RWPE2 (cell line): ENCODE results near the gene KIAA0825.

Experiments used
- ATAC-seq: fragments of 200-7000 bp; cut with Tn5 transposase; 3 replicates; pipeline ENCODE4 v1.9.1; 2021; ENCODE audit warnings: low read depth
- DNase-seq: peaks from one replicate; pipeline ENCODE4 v3.0.0-alpha.2; 2020; ENCODE audit warnings: low spot score
- H3K27ac ChIP-seq: fragments of 450-650 bp; 2 replicates; pipeline ENCODE4 v1.5.1; 2017; ENCODE audit warnings: mild to moderate bottlenecking; ENCODE audit not compliant: poor library complexity, severe bottlenecking
- H3K27me3 ChIP-seq: fragments of 250-450 bp; sonication (Bioruptor Pico); 2 replicates; pipeline ENCODE4 v1.5.1; 2021; ENCODE audit warnings: mild to moderate bottlenecking, moderate library complexity; ENCODE audit not compliant: insufficient read depth, poor library complexity, severe bottlenecking
- H3K36me3 ChIP-seq: fragments of 250-450 bp; sonication (Bioruptor Pico); 2 replicates; pipeline ENCODE4 v1.5.1; 2020; ENCODE audit warnings: low read depth, mild to moderate bottlenecking, moderate library complexity
- H3K4me1 ChIP-seq: fragments of 250-450 bp; sonication (Bioruptor Pico); 2 replicates; pipeline ENCODE4 v1.5.1; 2021; ENCODE audit warnings: mild to moderate bottlenecking, moderate library complexity; ENCODE audit not compliant: insufficient read depth, poor library complexity, severe bottlenecking
- H3K4me3 ChIP-seq: fragments of 250-450 bp; sonication (Bioruptor Pico); 2 replicates; pipeline ENCODE4 v1.5.1; 2021; ENCODE audit warnings: mild to moderate bottlenecking, moderate library complexity; ENCODE audit not compliant: severe bottlenecking
- H3K9me3 ChIP-seq: fragments of 250-450 bp; sonication (Bioruptor Pico); 2 replicates; pipeline ENCODE4 v1.5.1; 2021; ENCODE audit warnings: mild to moderate bottlenecking, moderate library complexity; ENCODE audit not compliant: severe bottlenecking
- TF ChIP-seq, protein P1 (sequence below): fragments of 450-650 bp; IDR thresholded peaks from one replicate; pipeline ENCODE4 v1.5.1; 2017; ENCODE audit warnings: mild to moderate bottlenecking, moderate library complexity; ENCODE audit not compliant: poor library complexity, severe bottlenecking

The KIAA0825 gene

DNA sequence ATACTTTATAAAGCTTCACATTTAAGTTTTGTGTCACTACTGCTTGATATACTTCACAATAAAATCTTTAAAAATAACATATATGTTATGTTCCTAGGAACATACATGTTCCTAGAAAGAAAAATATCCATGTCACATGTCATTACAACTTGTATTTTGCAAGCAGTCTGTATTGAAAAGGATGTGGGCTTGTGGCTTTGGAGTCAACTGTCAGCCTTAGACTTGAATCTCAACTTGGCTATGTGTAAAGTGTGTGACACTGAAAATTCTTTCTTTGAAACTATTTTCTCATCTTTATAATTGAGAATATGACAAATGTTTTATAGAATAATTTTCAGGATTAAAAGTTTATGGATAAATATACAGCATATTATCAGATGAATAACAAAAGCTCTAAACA, 273.1 kb downstream of the KIAA0825 start:
- TF ChIP-seq, protein P1, sequence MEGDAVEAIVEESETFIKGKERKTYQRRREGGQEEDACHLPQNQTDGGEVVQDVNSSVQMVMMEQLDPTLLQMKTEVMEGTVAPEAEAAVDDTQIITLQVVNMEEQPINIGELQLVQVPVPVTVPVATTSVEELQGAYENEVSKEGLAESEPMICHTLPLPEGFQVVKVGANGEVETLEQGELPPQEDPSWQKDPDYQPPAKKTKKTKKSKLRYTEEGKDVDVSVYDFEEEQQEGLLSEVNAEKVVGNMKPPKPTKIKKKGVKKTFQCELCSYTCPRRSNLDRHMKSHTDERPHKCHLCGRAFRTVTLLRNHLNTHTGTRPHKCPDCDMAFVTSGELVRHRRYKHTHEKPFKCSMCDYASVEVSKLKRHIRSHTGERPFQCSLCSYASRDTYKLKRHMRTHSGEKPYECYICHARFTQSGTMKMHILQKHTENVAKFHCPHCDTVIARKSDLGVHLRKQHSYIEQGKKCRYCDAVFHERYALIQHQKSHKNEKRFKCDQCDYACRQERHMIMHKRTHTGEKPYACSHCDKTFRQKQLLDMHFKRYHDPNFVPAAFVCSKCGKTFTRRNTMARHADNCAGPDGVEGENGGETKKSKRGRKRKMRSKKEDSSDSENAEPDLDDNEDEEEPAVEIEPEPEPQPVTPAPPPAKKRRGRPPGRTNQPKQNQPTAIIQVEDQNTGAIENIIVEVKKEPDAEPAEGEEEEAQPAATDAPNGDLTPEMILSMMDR: no peak
- Histone ChIP-seq H3K27ac (no peak overlapping the region), H3K27me3 (no peaks in the 10 kb centered on the region), H3K36me3 (no peaks in the 10 kb centered on the region), H3K9me3 (no peaks in the 10 kb centered on the region), H3K4me1 (no peaks in the 10 kb centered on the region), H3K4me3 (no peak overlapping the region)
- ATAC-seq: no peak
- no peak for DNase-seq

DNA sequence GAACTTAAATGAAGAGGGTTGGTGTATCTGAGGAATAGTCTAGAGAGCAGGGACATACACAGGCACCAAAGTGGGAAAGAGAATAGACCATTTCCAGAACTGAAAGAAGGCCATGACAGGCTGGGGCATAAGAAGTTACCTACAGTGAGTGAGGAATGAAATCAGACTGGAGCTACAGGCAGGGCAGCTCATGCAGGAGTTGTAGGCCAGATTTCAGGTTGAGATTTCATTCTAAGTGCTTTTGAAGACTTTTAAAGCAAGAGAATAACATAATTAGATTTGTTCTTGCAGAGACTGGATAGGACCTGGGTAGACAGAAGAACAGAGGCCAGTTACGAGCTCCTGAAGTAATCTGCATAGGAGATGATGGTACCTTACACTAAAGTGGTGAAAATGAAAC, 280.8 kb downstream of the KIAA0825 start:
- DNase-seq (no peak), ATAC-seq (no peak)
- H3K36me3 ChIP-seq: no peaks in the 10 kb centered on the region
- TF ChIP-seq, protein P1: no peak
- no peak overlapping the region for H3K4me3 ChIP-seq
- no peaks in the 10 kb centered on the region for H3K9me3 ChIP-seq
- no peaks in the 10 kb centered on the region for H3K4me1 ChIP-seq
- H3K27ac ChIP-seq: no peak overlapping the region
- no peaks in the 10 kb centered on the region for H3K27me3 ChIP-seq

DNA sequence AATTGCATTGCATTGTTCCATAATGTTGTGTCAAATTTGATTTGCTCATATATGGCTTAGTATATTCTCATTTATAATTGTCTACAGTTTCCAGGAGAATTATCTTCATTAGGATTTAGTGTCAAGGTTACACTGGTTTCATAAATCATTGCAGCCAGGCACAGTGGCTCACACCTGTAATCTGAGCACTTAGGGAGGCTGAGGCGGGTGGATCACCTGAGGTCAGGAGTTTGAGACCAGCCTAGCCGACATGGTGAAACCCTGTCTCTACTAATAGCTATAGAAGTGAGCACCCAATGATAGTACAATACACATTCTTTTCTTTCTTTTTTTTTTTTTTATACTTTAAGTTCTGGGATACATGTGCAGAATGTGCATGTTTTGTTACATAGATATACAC, 282.5 kb downstream of the KIAA0825 start:
- ATAC-seq (no peak), DNase-seq (no peak)
- Histone ChIP-seq H3K4me1 (no peaks in the 10 kb centered on the region), H3K4me3 (no peak overlapping the region), H3K9me3 (no peaks in the 10 kb centered on the region), H3K36me3 (no peaks in the 10 kb centered on the region), H3K27me3 (no peaks in the 10 kb centered on the region), H3K27ac (no peak overlapping the region)
- TF ChIP-seq, protein P1: no peak

DNA sequence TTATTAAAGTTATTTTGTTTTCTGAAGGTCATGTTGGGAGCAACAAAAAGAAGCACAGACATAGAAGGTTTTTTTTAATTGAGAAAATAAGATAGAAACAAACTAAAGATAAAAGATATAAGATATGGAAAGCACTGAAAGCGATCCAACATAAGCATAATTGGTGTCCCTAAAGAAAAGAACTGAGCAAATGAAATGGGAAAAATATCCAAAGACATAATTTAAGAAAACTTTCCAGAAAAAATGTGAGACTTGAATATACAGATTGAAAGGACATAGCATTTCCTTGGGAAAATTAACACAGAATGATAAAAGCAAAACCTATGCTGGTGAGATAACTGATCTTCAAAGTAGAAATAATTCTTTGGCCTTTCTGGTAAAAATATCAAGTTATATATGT, 289.3 kb downstream of the KIAA0825 start:
- ATAC-seq: no peak
- Histone ChIP-seq H3K4me1 (no peaks in the 10 kb centered on the region), H3K27ac (no peak overlapping the region), H3K27me3 (no peaks in the 10 kb centered on the region), H3K4me3 (no peak overlapping the region), H3K9me3 (no peaks in the 10 kb centered on the region), H3K36me3 (no peaks in the 10 kb centered on the region)
- TF ChIP-seq, protein P1: no peak
- no peak for DNase-seq

DNA sequence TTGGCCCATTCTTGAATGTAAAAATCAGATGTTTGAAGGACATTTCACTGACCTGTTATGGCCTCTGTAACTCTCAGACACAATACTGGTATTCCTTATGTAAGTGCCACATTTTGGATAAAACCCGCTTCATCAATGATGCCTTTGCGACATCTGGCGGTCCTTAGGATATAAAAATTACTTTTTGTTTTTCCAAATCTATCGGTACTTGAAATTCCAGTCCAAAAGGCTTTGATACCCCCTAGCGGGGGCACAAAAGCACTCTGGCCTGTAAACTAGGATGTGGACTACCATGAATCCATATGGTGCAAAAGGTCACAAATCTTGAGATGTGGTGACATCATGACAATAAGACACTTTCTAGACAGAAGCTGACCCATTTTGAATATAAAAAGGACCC, 291.8 kb downstream of the KIAA0825 start:
- ATAC-seq (no peak), DNase-seq (no peak)
- H3K4me1 ChIP-seq: no peaks in the 10 kb centered on the region

More for the DNA sequence above, 291.8 kb downstream of the KIAA0825 start:
- TF ChIP-seq, protein P1: no peak
- Histone ChIP-seq H3K27ac (no peak overlapping the region), H3K27me3 (no peaks in the 10 kb centered on the region), H3K36me3 (no peaks in the 10 kb centered on the region), H3K9me3 (no peaks in the 10 kb centered on the region), H3K4me3 (no peak overlapping the region)
